Measurements from ENCODE around the gene UXS1. TPM values are rescaled to one million over a fixed set of nuclear protein-coding genes. Genes with fewer than 3 reads are reported as not detected.

UXS1 gene
- total and polyA plus RNA-seq, 11 donors: 11.0 to 36.9 (median 30.9) TPM

DNA sequence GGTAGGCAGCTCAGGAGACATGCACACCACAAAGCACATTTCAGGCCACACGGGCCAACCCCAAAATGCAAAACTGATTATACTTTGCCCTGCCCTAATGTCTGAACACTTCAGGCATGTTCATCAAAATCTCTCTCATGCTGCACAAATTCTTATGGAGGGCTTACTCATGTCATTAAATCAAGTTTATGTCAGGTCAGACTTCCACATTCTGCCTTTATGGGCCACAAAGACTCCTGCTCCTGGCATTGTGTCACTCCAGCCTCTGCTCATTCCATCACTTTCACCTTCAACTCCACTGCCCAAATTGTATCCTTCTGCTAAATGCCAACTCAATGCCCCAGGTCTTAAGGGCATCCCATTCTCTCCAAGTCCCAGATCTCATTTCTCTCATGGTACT lies 9.2 kb downstream of the UXS1 start:
- intact Hi-C loops (cut with DNase I): no loop called here
- WGBS, 4 donors: 95 to 100% (median 98%) methylated on average over 1 of the region's 1 CpG
- H3K9me3 ChIP-seq: no peaks in the 10 kb centered on the region
- peaks cover 0 to 46% (median 11%) of the 10 kb centered on the region in 12 donors for H3K4me1 ChIP-seq
- H3K4me3 ChIP-seq: no peak overlapping the region
- no peaks in the 10 kb centered on the region for H3K36me3 ChIP-seq
- no peak for ATAC-seq
- no peak overlapping the region for H3K27ac ChIP-seq
- no peak for DNase-seq
- TF ChIP-seq POLR2A (IDR thresholded peaks at IDR 0.05): no peak
- TF ChIP-seq, protein P1, sequence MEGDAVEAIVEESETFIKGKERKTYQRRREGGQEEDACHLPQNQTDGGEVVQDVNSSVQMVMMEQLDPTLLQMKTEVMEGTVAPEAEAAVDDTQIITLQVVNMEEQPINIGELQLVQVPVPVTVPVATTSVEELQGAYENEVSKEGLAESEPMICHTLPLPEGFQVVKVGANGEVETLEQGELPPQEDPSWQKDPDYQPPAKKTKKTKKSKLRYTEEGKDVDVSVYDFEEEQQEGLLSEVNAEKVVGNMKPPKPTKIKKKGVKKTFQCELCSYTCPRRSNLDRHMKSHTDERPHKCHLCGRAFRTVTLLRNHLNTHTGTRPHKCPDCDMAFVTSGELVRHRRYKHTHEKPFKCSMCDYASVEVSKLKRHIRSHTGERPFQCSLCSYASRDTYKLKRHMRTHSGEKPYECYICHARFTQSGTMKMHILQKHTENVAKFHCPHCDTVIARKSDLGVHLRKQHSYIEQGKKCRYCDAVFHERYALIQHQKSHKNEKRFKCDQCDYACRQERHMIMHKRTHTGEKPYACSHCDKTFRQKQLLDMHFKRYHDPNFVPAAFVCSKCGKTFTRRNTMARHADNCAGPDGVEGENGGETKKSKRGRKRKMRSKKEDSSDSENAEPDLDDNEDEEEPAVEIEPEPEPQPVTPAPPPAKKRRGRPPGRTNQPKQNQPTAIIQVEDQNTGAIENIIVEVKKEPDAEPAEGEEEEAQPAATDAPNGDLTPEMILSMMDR (IDR thresholded peaks at IDR 0.05): no peak
- no peaks in the 10 kb centered on the region for H3K27me3 ChIP-seq

DNA sequence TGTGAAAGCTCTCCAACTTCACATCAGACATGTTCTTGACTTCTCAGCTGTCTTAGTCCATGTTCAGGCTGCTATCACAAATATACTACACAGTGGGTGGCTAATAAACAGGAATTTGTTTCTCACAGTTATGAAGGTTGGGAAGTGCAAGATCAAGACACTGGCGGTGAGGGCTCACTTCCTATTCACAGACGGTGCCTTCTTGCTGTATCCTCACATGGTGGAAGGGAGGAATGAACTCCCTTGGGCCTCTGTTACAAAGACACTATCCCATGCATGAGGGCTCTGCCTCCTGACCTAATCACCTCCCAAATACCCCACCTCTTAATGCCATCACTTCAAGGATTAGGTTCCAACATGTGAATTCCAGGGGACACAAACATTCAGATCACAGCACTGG lies 9.7 kb downstream of the UXS1 start:
- no peak for ATAC-seq
- intact Hi-C loops (cut with DNase I): no loop called here
- Histone ChIP-seq H3K4me3 (no peak overlapping the region), H3K27me3 (no peaks in the 10 kb centered on the region), H3K4me1 (peaks cover 0 to 41% (median 11%) of the 10 kb centered on the region in 12 donors), H3K36me3 (no peaks in the 10 kb centered on the region), H3K9me3 (no peaks in the 10 kb centered on the region), H3K27ac (no peak overlapping the region)
- no peak for DNase-seq
- TF ChIP-seq, protein P1 (IDR thresholded peaks at IDR 0.05): no peak
- TF ChIP-seq POLR2A (IDR thresholded peaks at IDR 0.05): no peak
- 63 to 74% (median 74%) methylated on average over 2 of the region's 2 CpGs for WGBS, 4 donors

DNA sequence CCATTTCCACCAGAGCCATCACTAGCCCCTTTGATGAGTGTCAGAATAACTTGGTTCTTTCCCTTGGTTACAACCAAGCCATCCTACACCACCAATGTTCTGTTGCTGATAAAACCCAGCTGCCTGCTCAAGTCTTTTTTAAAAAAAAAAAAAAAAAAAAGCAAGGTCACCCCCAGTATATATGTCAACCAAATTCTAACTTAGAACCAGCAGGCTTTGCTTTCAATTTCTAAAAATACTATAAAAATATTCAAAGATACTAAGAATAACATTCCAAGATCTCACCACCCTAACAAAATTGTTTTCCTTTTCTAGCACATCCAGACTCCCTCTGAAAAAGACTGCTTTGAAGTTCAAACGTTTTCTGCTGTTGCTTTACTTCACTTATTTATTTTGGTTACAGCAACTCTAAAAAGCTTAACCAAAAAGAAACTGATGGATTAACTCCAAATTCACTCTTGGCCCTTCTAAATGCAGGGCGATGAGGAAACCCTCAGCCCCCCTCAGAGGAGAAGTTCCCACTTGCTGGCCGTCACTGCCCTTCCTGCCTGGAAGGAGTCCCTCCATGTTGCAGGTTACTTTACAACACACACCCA lies 10.9 kb downstream of the UXS1 start:
- intact Hi-C loops (cut with DNase I): no loop called here
- no peaks in the 10 kb centered on the region for H3K36me3 ChIP-seq
- no peaks in the 10 kb centered on the region for H3K9me3 ChIP-seq
- H3K4me1 ChIP-seq: peaks cover 0 to 29% (median 11%) of the 10 kb centered on the region in 12 donors
- no peaks in the 10 kb centered on the region for H3K27me3 ChIP-seq
- TF ChIP-seq, protein P1 (IDR thresholded peaks at IDR 0.05): no peak
- no peak for TF ChIP-seq POLR2A (IDR thresholded peaks at IDR 0.05)
- WGBS, 4 donors: 14 to 27% (median 22%) methylated on average over 3 of the region's 3 CpGs
- H3K4me3 ChIP-seq: peak overlapping the region in 3 of 12 donors; percentile 2 to 21 (median 5)
- DNase-seq (no peak), ATAC-seq (no peak)
- H3K27ac ChIP-seq: peak overlapping the region in 5 of 12 donors; percentile 16 to 49 (median 30)

- Histone ChIP-seq H3K9me3 (no peaks in the 10 kb centered on the region), H3K4me1 (peaks cover 0 to 18% (median 11%) of the 10 kb centered on the region in 12 donors), H3K4me3 (no peak overlapping the region), H3K27ac (no peak overlapping the region), H3K36me3 (no peaks in the 10 kb centered on the region), H3K27me3 (no peaks in the 10 kb centered on the region)
- TF ChIP-seq POLR2A (IDR thresholded peaks at IDR 0.05): no peak
- TF ChIP-seq, protein P1 (IDR thresholded peaks at IDR 0.05): no peak
- ATAC-seq (no peak), DNase-seq (no peak)
- WGBS, 4 donors: 81 to 85% (median 82%) methylated on average over 10 of the region's 10 CpGs
- intact Hi-C loops (cut with DNase I): no loop called here
Observed at GRCh38 chr2:106181064-106181463, 13.0 kb downstream of the UXS1 start.

Data from heart left ventricle (tissue), 16 donors.